Naive thymus-derived CD8-positive, alpha-beta T cell (primary cell): ENCODE results near the gene LRFN2. TPM values are rescaled to one million over a fixed set of nuclear protein-coding genes. Genes with fewer than 3 reads are reported as not detected.

Source experiments
- ATAC-seq, 2 donors: fragments of 150-1000 bp; cut with Tn5 transposase in 1 of 2; sonication (Bioruptor Pico), chemical (Tn5 transposase) in 1 of 2; 1 replicate in 1 of 2; 2 replicates in 1 of 2; pipeline ENCODE4 v1.10.0; 2021; ENCODE audit warnings: mild to moderate bottlenecking in 2 of 2, moderate library complexity in 2 of 2
- POLR2A ChIA-PET: fragments of 350-600 bp; sonication (Branson Sonifier 250); formaldehyde crosslinking; loops from one replicate; lab custom pipeline; 2021; ENCODE audit warnings: antibody characterized with exemption; lab: Charles Lee
- DNase-seq, 10 donors: peaks; one replicate each; pipeline versions ENCODE4 v3.0.0 to v3.0.0-alpha.2; 2020 to 2022
- H3K27ac Mint-ChIP-seq, 10 donors: one replicate each; pipeline ENCODE4 v1.8.0; 2020 to 2022; ENCODE audit warnings: mild to moderate bottlenecking in 10 of 10, mixed read lengths in 10 of 10, moderate library complexity in 4 of 10, inconsistent platforms in 1 of 10
- H3K27me3 Mint-ChIP-seq, 5 donors: one replicate each; pipeline ENCODE4 v1.8.0; 2021 to 2022; ENCODE audit warnings: mixed read lengths in 5 of 5
- H3K36me3 Mint-ChIP-seq, 3 donors: one replicate each; pipeline ENCODE4 v1.8.0; 2020 to 2022; ENCODE audit warnings: mixed read lengths in 3 of 3, mild to moderate bottlenecking in 2 of 3, inconsistent platforms in 1 of 3
- H3K4me1 Mint-ChIP-seq, 4 donors: one replicate each; pipeline ENCODE4 v1.8.0; 2021 to 2022; ENCODE audit warnings: mixed read lengths in 4 of 4
- H3K4me3 Mint-ChIP-seq, 10 donors: one replicate each; pipeline ENCODE4 v1.8.0; 2020 to 2022; ENCODE audit warnings: mild to moderate bottlenecking in 10 of 10, mixed read lengths in 10 of 10, moderate library complexity in 6 of 10, inconsistent platforms in 1 of 10
- H3K9me3 Mint-ChIP-seq, 9 donors: one replicate each; pipeline ENCODE4 v1.8.0; 2020 to 2022; ENCODE audit warnings: mixed read lengths in 9 of 9, mild to moderate bottlenecking in 3 of 9, inconsistent platforms in 1 of 9, moderate library complexity in 1 of 9
- polyA plus RNA-seq, 3 donors: library from polyadenylated mRNA; unstranded; fragments of 300-500 nt; fragmentation: Illumina TruSeq; gene quantifications; one replicate each; pipeline ENCODE4 v1.2.3, GENCODE V29; 2021
- total RNA-seq, 8 experiments: library from RNA in 2 of 8; stranded (reverse) in 2 of 8; gene quantifications; one replicate each; pipeline ENCODE4 v1.2.3 and lab custom pipeline; 2021 to 2026

Gene LRFN2
- total and polyA plus RNA-seq, 5 experiments from 2014 or later, result 0.09 to 0.25 TPM; not detected in 3

- ATAC-seq (no peak), DNase-seq (no peak)
- H3K36me3 Mint-ChIP-seq, result no peaks in the 10 kb centered on the region
- no peaks in the 10 kb centered on the region for H3K4me1 Mint-ChIP-seq
- H3K27ac Mint-ChIP-seq, result no peak overlapping the region
- peaks cover 11 to 36% (median 29%) of the 10 kb centered on the region in 5 donors for H3K27me3 Mint-ChIP-seq
- H3K4me3 Mint-ChIP-seq, result no peak overlapping the region
- POLR2A ChIA-PET, result no interaction called here
- peaks cover 0 to 5% (median 0%) of the 10 kb centered on the region in 9 donors for H3K9me3 Mint-ChIP-seq
Measured at GRCh38 chr6:40611912-40612311, 24.7 kb upstream of the LRFN2 start.

GRCh38 chr6:40611434-40611833 is 24.3 kb upstream of the LRFN2 start:
- H3K4me1 Mint-ChIP-seq, result no peaks in the 10 kb centered on the region

GRCh38 chr6:40610229-40610628 is 23.1 kb upstream of the LRFN2 start:
- no peaks in the 10 kb centered on the region for H3K4me1 Mint-ChIP-seq
- H3K27ac Mint-ChIP-seq, result no peak overlapping the region
- POLR2A ChIA-PET, result no interaction called here
- H3K9me3 Mint-ChIP-seq, result no peaks in the 10 kb centered on the region
- no peak overlapping the region for H3K4me3 Mint-ChIP-seq
- peaks cover 11 to 37% (median 30%) of the 10 kb centered on the region in 5 donors for H3K27me3 Mint-ChIP-seq
- DNase-seq, result no peak
- ATAC-seq, result no peak
- H3K36me3 Mint-ChIP-seq, result no peaks in the 10 kb centered on the region

More at GRCh38 chr6:40611434-40611833, 24.3 kb upstream of the LRFN2 start:
- Mint-ChIP-seq H3K27ac (no peak overlapping the region), H3K27me3 (peaks cover 11 to 37% (median 29%) of the 10 kb centered on the region in 5 donors), H3K4me3 (no peak overlapping the region), H3K9me3 (peaks cover 0 to under 1% (median 0%) of the 10 kb centered on the region in 9 donors), H3K36me3 (no peaks in the 10 kb centered on the region)
- DNase-seq, result no peak
- no peak for ATAC-seq
- POLR2A ChIA-PET, result no interaction called here

GRCh38 chr6:40606981-40607380 is 19.8 kb upstream of the LRFN2 start:
- no peaks in the 10 kb centered on the region for H3K4me1 Mint-ChIP-seq
- DNase-seq, result no peak
- no peak overlapping the region for H3K27ac Mint-ChIP-seq
- H3K9me3 Mint-ChIP-seq, result no peaks in the 10 kb centered on the region
- H3K36me3 Mint-ChIP-seq, result no peaks in the 10 kb centered on the region
- H3K27me3 Mint-ChIP-seq, result peaks cover 13 to 56% (median 43%) of the 10 kb centered on the region in 5 donors
- POLR2A ChIA-PET, result no interaction called here
- no peak for ATAC-seq
- no peak overlapping the region for H3K4me3 Mint-ChIP-seq

GRCh38 chr6:40606526-40606925 is 19.4 kb upstream of the LRFN2 start:
- ATAC-seq, result no peak
- no peak for DNase-seq
- no peaks in the 10 kb centered on the region for H3K36me3 Mint-ChIP-seq
- no peak overlapping the region for H3K27ac Mint-ChIP-seq
- no peaks in the 10 kb centered on the region for H3K4me1 Mint-ChIP-seq
- POLR2A ChIA-PET, result no interaction called here
- H3K27me3 Mint-ChIP-seq, result peaks cover 13 to 60% (median 44%) of the 10 kb centered on the region in 5 donors
- no peak overlapping the region for H3K4me3 Mint-ChIP-seq
- H3K9me3 Mint-ChIP-seq, result no peaks in the 10 kb centered on the region

- DNase-seq, result no peak
- no peak for ATAC-seq
- Mint-ChIP-seq H3K9me3 (peaks cover 0 to 2% (median 0%) of the 10 kb centered on the region in 9 donors), H3K36me3 (no peaks in the 10 kb centered on the region), H3K27ac (no peak overlapping the region), H3K4me3 (no peak overlapping the region), H3K4me1 (no peaks in the 10 kb centered on the region), H3K27me3 (peaks cover 22 to 62% (median 45%) of the 10 kb centered on the region in 5 donors)
- POLR2A ChIA-PET, result no interaction called here
Measured at GRCh38 chr6:40604082-40604481, 16.9 kb upstream of the LRFN2 start.

- Mint-ChIP-seq H3K4me1 (no peaks in the 10 kb centered on the region), H3K27ac (no peak overlapping the region), H3K9me3 (peaks cover 0 to 2% (median 0%) of the 10 kb centered on the region in 9 donors), H3K27me3 (peaks cover 29 to 60% (median 44%) of the 10 kb centered on the region in 5 donors), H3K4me3 (no peak overlapping the region), H3K36me3 (no peaks in the 10 kb centered on the region)
- POLR2A ChIA-PET, result no interaction called here
- DNase-seq (no peak), ATAC-seq (no peak)
Measured at GRCh38 chr6:40599555-40599954, 12.4 kb upstream of the LRFN2 start.

GRCh38 chr6:40598516-40598915 is 11.4 kb upstream of the LRFN2 start:
- peaks cover 0 to 2% (median 0%) of the 10 kb centered on the region in 9 donors for H3K9me3 Mint-ChIP-seq
- POLR2A ChIA-PET, result no interaction called here
- DNase-seq (no peak), ATAC-seq (no peak)
- H3K27me3 Mint-ChIP-seq, result peaks cover 29 to 52% (median 40%) of the 10 kb centered on the region in 5 donors
- H3K4me3 Mint-ChIP-seq, result no peak overlapping the region
- no peaks in the 10 kb centered on the region for H3K36me3 Mint-ChIP-seq
- no peak overlapping the region for H3K27ac Mint-ChIP-seq
- H3K4me1 Mint-ChIP-seq, result no peaks in the 10 kb centered on the region

- POLR2A ChIA-PET, result no interaction called here
- H3K4me1 Mint-ChIP-seq, result no peaks in the 10 kb centered on the region
Measured at GRCh38 chr6:40597301-40597700, 10.1 kb upstream of the LRFN2 start.

GRCh38 chr6:40588480-40588879 is 1.3 kb upstream of the LRFN2 start:
- H3K9me3 Mint-ChIP-seq, result peaks cover 0 to 2% (median 0%) of the 10 kb centered on the region in 9 donors
- ATAC-seq (no peak), DNase-seq (no peak)
- peaks cover 23 to 47% (median 38%) of the 10 kb centered on the region in 5 donors for H3K27me3 Mint-ChIP-seq
- peak overlapping the region in 7 of 10 donors; percentile 14 to 85 (median 55) for H3K4me3 Mint-ChIP-seq
- POLR2A ChIA-PET, result no interaction called here
- H3K36me3 Mint-ChIP-seq, result no peaks in the 10 kb centered on the region
- peaks cover 0 to 29% (median 22%) of the 10 kb centered on the region in 4 donors for H3K4me1 Mint-ChIP-seq
- peak overlapping the region in 1 of 10 donors; percentile 49 for H3K27ac Mint-ChIP-seq

More at GRCh38 chr6:40597301-40597700, 10.1 kb upstream of the LRFN2 start:
- Mint-ChIP-seq H3K27ac (no peak overlapping the region), H3K36me3 (no peaks in the 10 kb centered on the region), H3K9me3 (peaks cover 0 to 2% (median 0%) of the 10 kb centered on the region in 9 donors), H3K4me3 (no peak overlapping the region), H3K27me3 (peaks cover 25 to 42% (median 36%) of the 10 kb centered on the region in 5 donors)
- ATAC-seq (no peak), DNase-seq (no peak)

GRCh38 chr6:40588070-40588384 is 863 bp upstream of the LRFN2 start:
- no peak for ATAC-seq
- POLR2A ChIA-PET, result interaction anchor here (0.6 kb wide), 1 partner anchor 1410 kb away, joined by 4 read pairs; no protein-coding TSS in a partner anchor
- no peak for DNase-seq
- Mint-ChIP-seq H3K9me3 (peaks cover 0 to 2% (median 0%) of the 10 kb centered on the region in 9 donors), H3K4me3 (peak overlapping the region in 9 of 10 donors; percentile 45 to 85 (median 52)), H3K27me3 (peaks cover 20 to 48% (median 38%) of the 10 kb centered on the region in 5 donors), H3K27ac (peak overlapping the region in 1 of 10 donors; percentile 6), H3K36me3 (no peaks in the 10 kb centered on the region), H3K4me1 (peaks cover 0 to 33% (median 23%) of the 10 kb centered on the region in 4 donors)

GRCh38 chr6:40586369-40587201 is 579 bp downstream of the LRFN2 start:
- H3K36me3 Mint-ChIP-seq, result no peaks in the 10 kb centered on the region
- H3K4me1 Mint-ChIP-seq, result peaks cover 0 to 33% (median 23%) of the 10 kb centered on the region in 4 donors
- peak overlapping the region; percentile 38 to 92 (median 76) for H3K4me3 Mint-ChIP-seq
- H3K9me3 Mint-ChIP-seq, result peaks cover 0 to 2% (median 0%) of the 10 kb centered on the region in 9 donors
- peak overlapping the region in 1 of 10 donors; percentile 37 for H3K27ac Mint-ChIP-seq
- peak in 1 of 10 donors; percentile 10 for DNase-seq
- peaks cover 20 to 48% (median 38%) of the 10 kb centered on the region in 5 donors for H3K27me3 Mint-ChIP-seq
- POLR2A ChIA-PET, result no interaction called here
- ATAC-seq, result no peak

- peaks cover 20 to 48% (median 38%) of the 10 kb centered on the region in 5 donors for H3K27me3 Mint-ChIP-seq
- peak overlapping the region; percentile 38 to 92 (median 70) for H3K4me3 Mint-ChIP-seq
- peaks cover 0 to 1% (median 0%) of the 10 kb centered on the region in 9 donors for H3K9me3 Mint-ChIP-seq
- ATAC-seq (no peak), DNase-seq (no peak)
- H3K27ac Mint-ChIP-seq, result peak overlapping the region in 1 of 10 donors; percentile 65
- no peaks in the 10 kb centered on the region for H3K36me3 Mint-ChIP-seq
- POLR2A ChIA-PET, result no interaction called here
- H3K4me1 Mint-ChIP-seq, result peaks cover 0 to 33% (median 23%) of the 10 kb centered on the region in 4 donors
Measured at GRCh38 chr6:40585651-40586269, 1.4 kb downstream of the LRFN2 start.
